ENCODE measurements around the gene PLAAT3. TPM values are rescaled to one million over a fixed set of nuclear protein-coding genes. Genes with fewer than 3 reads are reported as not detected.

PLAAT3 gene
- total and polyA plus RNA-seq, 2 of the 8 experiments (the other 6 are each of a cell fraction or from before 2014, with no cell fraction given), result 109 to 190 TPM

DNA sequence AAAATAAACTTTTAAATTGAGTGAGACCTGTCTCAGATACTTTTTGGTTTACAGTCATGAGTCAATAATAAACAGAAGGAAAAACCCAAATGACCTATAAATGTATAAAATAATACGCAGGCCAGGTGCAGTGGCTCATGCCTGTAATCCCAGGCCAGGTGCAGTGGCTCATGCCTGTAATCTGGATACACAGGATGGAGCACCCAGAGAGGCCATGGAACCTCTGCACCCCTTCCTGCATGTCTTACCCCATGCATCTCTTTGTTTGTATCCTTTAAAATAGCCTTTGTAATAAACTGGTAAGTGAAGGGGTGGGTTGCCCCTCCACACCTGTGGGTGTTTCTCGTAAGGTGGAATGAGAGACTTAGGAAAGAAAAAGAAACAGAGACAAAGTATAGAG, 86.6 kb downstream of the PLAAT3 start (continued):
- TF ChIP-seq BRCA1 (IDR thresholded peaks at IDR 0.05; ENCODE audit: low read depth, low read length), result no peak
- TF ChIP-seq POLR2AphosphoS5 (IDR thresholded peaks at IDR 0.05; ENCODE audit: low read depth, low read length), result no peak
- TF ChIP-seq, protein P1, sequence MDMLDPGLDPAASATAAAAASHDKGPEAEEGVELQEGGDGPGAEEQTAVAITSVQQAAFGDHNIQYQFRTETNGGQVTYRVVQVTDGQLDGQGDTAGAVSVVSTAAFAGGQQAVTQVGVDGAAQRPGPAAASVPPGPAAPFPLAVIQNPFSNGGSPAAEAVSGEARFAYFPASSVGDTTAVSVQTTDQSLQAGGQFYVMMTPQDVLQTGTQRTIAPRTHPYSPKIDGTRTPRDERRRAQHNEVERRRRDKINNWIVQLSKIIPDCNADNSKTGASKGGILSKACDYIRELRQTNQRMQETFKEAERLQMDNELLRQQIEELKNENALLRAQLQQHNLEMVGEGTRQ (IDR thresholded peaks at IDR 0.05; ENCODE audit: low read length), result no peak

Other genes with a start within 250 kb of the PLAAT3 start
- not detected in 2 replicates for gene SLC22A9, start 244.6 kb downstream of the PLAAT3 start, total RNA-seq (2021; fragmentation: NEBNext Ultra II Directional; extraction: Animal tissue kit (Norgen Biotek cat#: 25700))
- not detected in 2 replicates for gene SLC22A9, start 244.6 kb downstream of the PLAAT3 start, polyA plus RNA-seq (2011; rRNA removed)
- gene PLAAT5, start 123.3 kb downstream of the PLAAT3 start, total RNA-seq (2021; fragmentation: NEBNext Ultra II Directional; extraction: Animal tissue kit (Norgen Biotek cat#: 25700)), result 12.8 and 16.0 TPM in 2 replicates
- 11.4 and 18.7 TPM in 2 replicates for gene PLAAT5, start 123.3 kb downstream of the PLAAT3 start, polyA plus RNA-seq (2011; rRNA removed)
- gene LGALS12, start 108.3 kb downstream of the PLAAT3 start, total RNA-seq (2021; fragmentation: NEBNext Ultra II Directional; extraction: Animal tissue kit (Norgen Biotek cat#: 25700)), result 1.3 and 1.6 TPM in 2 replicates
- gene LGALS12, start 108.3 kb downstream of the PLAAT3 start, polyA plus RNA-seq (2011; rRNA removed), result 2.9 and 3.2 TPM in 2 replicates
- gene PLAAT4, start 77.6 kb downstream of the PLAAT3 start, total RNA-seq (2021; fragmentation: NEBNext Ultra II Directional; extraction: Animal tissue kit (Norgen Biotek cat#: 25700)), result 2.6 and 2.8 TPM in 2 replicates
- 3.9 and 4.1 TPM in 2 replicates for gene PLAAT4, start 77.6 kb downstream of the PLAAT3 start, polyA plus RNA-seq (2011; rRNA removed)
- gene PLAAT2, start 51.1 kb downstream of the PLAAT3 start, total RNA-seq (2021; fragmentation: NEBNext Ultra II Directional; extraction: Animal tissue kit (Norgen Biotek cat#: 25700)), result 0.61 TPM in 1 of 2 replicates, not detected in the other
- gene PLAAT2, start 51.1 kb downstream of the PLAAT3 start, polyA plus RNA-seq (2011; rRNA removed), result 0.39 and 0.42 TPM in 2 replicates
- gene ATL3, start 56.9 kb upstream of the PLAAT3 start, total RNA-seq (2021; fragmentation: NEBNext Ultra II Directional; extraction: Animal tissue kit (Norgen Biotek cat#: 25700)), result 22.2 and 24.5 TPM in 2 replicates
- 6.1 and 7.8 TPM in 2 replicates for gene ATL3, start 56.9 kb upstream of the PLAAT3 start, polyA plus RNA-seq (2011; rRNA removed)
- gene RTN3, start 67.1 kb upstream of the PLAAT3 start, total RNA-seq (2021; fragmentation: NEBNext Ultra II Directional; extraction: Animal tissue kit (Norgen Biotek cat#: 25700)), result 198 and 203 TPM in 2 replicates
- gene RTN3, start 67.1 kb upstream of the PLAAT3 start, polyA plus RNA-seq (2011; rRNA removed), result 160 and 162 TPM in 2 replicates
- gene ZFTA, start 154.3 kb upstream of the PLAAT3 start, total RNA-seq (2021; fragmentation: NEBNext Ultra II Directional; extraction: Animal tissue kit (Norgen Biotek cat#: 25700)), result 33.8 and 34.0 TPM in 2 replicates
- gene ZFTA, start 154.3 kb upstream of the PLAAT3 start, polyA plus RNA-seq (2011; rRNA removed), result 9.5 and 15.4 TPM in 2 replicates
- 99.7 and 104 TPM in 2 replicates for gene SPINDOC, start 199.0 kb upstream of the PLAAT3 start, total RNA-seq (2021; fragmentation: NEBNext Ultra II Directional; extraction: Animal tissue kit (Norgen Biotek cat#: 25700))
- 78.7 and 112 TPM in 2 replicates for gene SPINDOC, start 199.0 kb upstream of the PLAAT3 start, polyA plus RNA-seq (2011; rRNA removed)
- gene MARK2, start 224.7 kb upstream of the PLAAT3 start, total RNA-seq (2021; fragmentation: NEBNext Ultra II Directional; extraction: Animal tissue kit (Norgen Biotek cat#: 25700)), result 56.5 and 58.5 TPM in 2 replicates
- gene MARK2, start 224.7 kb upstream of the PLAAT3 start, polyA plus RNA-seq (2011; rRNA removed), result 19.3 and 24.4 TPM in 2 replicates